IPS-15b (cell line): ENCODE results near the gene ZNF407.

Experiments
- H3K27me3 ChIP-seq: one replicate; pipeline ENCODE4 v1.6.1; 2013; ENCODE audit warnings: low read length; ENCODE audit not compliant: control insufficient read depth, insufficient read depth
- H3K36me3 ChIP-seq: one replicate; pipeline ENCODE4 v1.6.1; 2013; ENCODE audit warnings: low read length; ENCODE audit not compliant: control insufficient read depth, insufficient read depth
- H3K4me1 ChIP-seq: one replicate; pipeline ENCODE4 v1.6.1; 2013; ENCODE audit warnings: mild to moderate bottlenecking, low read length; ENCODE audit not compliant: control insufficient read depth, insufficient read depth
- H3K4me3 ChIP-seq: one replicate; pipeline ENCODE4 v1.5.1; 2013; ENCODE audit warnings: low read depth, low read length
- H3K9ac ChIP-seq: one replicate; pipeline ENCODE4 v1.6.1; 2013; ENCODE audit warnings: low read depth, mild to moderate bottlenecking, low read length
- H3K9me3 ChIP-seq: one replicate; pipeline ENCODE4 v1.6.1; 2013; ENCODE audit warnings: mild to moderate bottlenecking, low read length; ENCODE audit not compliant: control insufficient read depth, insufficient read depth

Gene ZNF407

GRCh38 chr18:74654638-74655037, 57.0 kb downstream of the ZNF407 start:
- Histone ChIP-seq H3K4me3 (no peak overlapping the region), H3K36me3 (no peaks in the 10 kb centered on the region)

GRCh38 chr18:74661008-74661407, 63.3 kb downstream of the ZNF407 start:
- no peaks in the 10 kb centered on the region for H3K9me3 ChIP-seq
- no peak overlapping the region for H3K4me3 ChIP-seq
- H3K9ac ChIP-seq: no peak overlapping the region
- H3K4me1 ChIP-seq: no peaks in the 10 kb centered on the region
- no peaks in the 10 kb centered on the region for H3K36me3 ChIP-seq
- no peaks in the 10 kb centered on the region for H3K27me3 ChIP-seq

More at GRCh38 chr18:74654638-74655037, 57.0 kb downstream of the ZNF407 start:
- Histone ChIP-seq H3K4me1 (no peaks in the 10 kb centered on the region), H3K9me3 (no peaks in the 10 kb centered on the region), H3K27me3 (no peaks in the 10 kb centered on the region), H3K9ac (no peak overlapping the region)

GRCh38 chr18:74661691-74662090, 64.0 kb downstream of the ZNF407 start:
- no peak overlapping the region for H3K4me3 ChIP-seq
- H3K9ac ChIP-seq: no peak overlapping the region
- no peaks in the 10 kb centered on the region for H3K27me3 ChIP-seq
- no peaks in the 10 kb centered on the region for H3K4me1 ChIP-seq
- H3K9me3 ChIP-seq: no peaks in the 10 kb centered on the region
- H3K36me3 ChIP-seq: no peaks in the 10 kb centered on the region

- Histone ChIP-seq H3K4me3 (no peak overlapping the region), H3K4me1 (no peaks in the 10 kb centered on the region), H3K27me3 (no peaks in the 10 kb centered on the region), H3K36me3 (no peaks in the 10 kb centered on the region), H3K9ac (no peak overlapping the region), H3K9me3 (no peaks in the 10 kb centered on the region)
These were observed 65.0 kb downstream of the ZNF407 start for GRCh38 chr18:74662622-74663021.

GRCh38 chr18:74665346-74665745, 67.7 kb downstream of the ZNF407 start:
- no peaks in the 10 kb centered on the region for H3K27me3 ChIP-seq

GRCh38 chr18:74665905-74666304, 68.2 kb downstream of the ZNF407 start:
- Histone ChIP-seq H3K4me1 (no peaks in the 10 kb centered on the region), H3K27me3 (no peaks in the 10 kb centered on the region), H3K9me3 (no peaks in the 10 kb centered on the region), H3K4me3 (no peak overlapping the region), H3K9ac (no peak overlapping the region), H3K36me3 (no peaks in the 10 kb centered on the region)

More at GRCh38 chr18:74665346-74665745, 67.7 kb downstream of the ZNF407 start:
- H3K9me3 ChIP-seq: no peaks in the 10 kb centered on the region
- H3K4me1 ChIP-seq: no peaks in the 10 kb centered on the region
- no peaks in the 10 kb centered on the region for H3K36me3 ChIP-seq
- H3K9ac ChIP-seq: no peak overlapping the region
- H3K4me3 ChIP-seq: no peak overlapping the region

GRCh38 chr18:74669136-74669798, 71.6 kb downstream of the ZNF407 start:
- Histone ChIP-seq H3K27me3 (no peaks in the 10 kb centered on the region), H3K4me1 (no peaks in the 10 kb centered on the region), H3K4me3 (no peak overlapping the region), H3K9ac (no peak overlapping the region), H3K36me3 (no peaks in the 10 kb centered on the region), H3K9me3 (no peaks in the 10 kb centered on the region)

- no peaks in the 10 kb centered on the region for H3K36me3 ChIP-seq
- H3K9me3 ChIP-seq: no peaks in the 10 kb centered on the region
- H3K9ac ChIP-seq: no peak overlapping the region
- H3K27me3 ChIP-seq: no peaks in the 10 kb centered on the region
- H3K4me3 ChIP-seq: no peak overlapping the region
- no peaks in the 10 kb centered on the region for H3K4me1 ChIP-seq
These were observed 74.7 kb downstream of the ZNF407 start for GRCh38 chr18:74672371-74672770.

- Histone ChIP-seq H3K9ac (no peak overlapping the region), H3K4me3 (no peak overlapping the region), H3K36me3 (no peaks in the 10 kb centered on the region), H3K9me3 (no peaks in the 10 kb centered on the region), H3K27me3 (no peaks in the 10 kb centered on the region), H3K4me1 (no peaks in the 10 kb centered on the region)
These were observed 76.8 kb downstream of the ZNF407 start for GRCh38 chr18:74674487-74674886.

- Histone ChIP-seq H3K4me3 (no peak overlapping the region), H3K36me3 (no peaks in the 10 kb centered on the region)
These were observed 81.5 kb downstream of the ZNF407 start for GRCh38 chr18:74679006-74679678.

GRCh38 chr18:74679679-74680076, 82.0 kb downstream of the ZNF407 start:
- Histone ChIP-seq H3K36me3 (no peaks in the 10 kb centered on the region), H3K9ac (no peak overlapping the region), H3K9me3 (no peaks in the 10 kb centered on the region), H3K4me1 (no peaks in the 10 kb centered on the region), H3K4me3 (no peak overlapping the region), H3K27me3 (no peaks in the 10 kb centered on the region)

More at GRCh38 chr18:74679006-74679678, 81.5 kb downstream of the ZNF407 start:
- Histone ChIP-seq H3K27me3 (no peaks in the 10 kb centered on the region), H3K9me3 (no peaks in the 10 kb centered on the region), H3K4me1 (no peaks in the 10 kb centered on the region), H3K9ac (no peak overlapping the region)
